ENCODE results near the gene MBLAC2. TPM values are rescaled to one million over a fixed set of nuclear protein-coding genes. Genes with fewer than 3 reads are reported as not detected.

MBLAC2 gene
- polyA plus RNA-seq, 1 donor from 2014 or later = 13.8 TPM

GRCh38 chr5:90479611-90480385, 5.2 kb upstream of the MBLAC2 start:
- no peaks in the 10 kb centered on the region for H3K9me2 ChIP-seq (ENCODE audit: insufficient read depth, low read length)
- no peak overlapping the region for H3K9ac ChIP-seq (ENCODE audit: low read length)
- TF ChIP-seq RAD21 (conservative IDR thresholded peaks at IDR 0.05) = no peak
- TF ChIP-seq EP300 (conservative IDR thresholded peaks at IDR 0.05; ENCODE audit: poor library complexity, severe bottlenecking) = no peak
- no peak for TF ChIP-seq MXI1 (conservative IDR thresholded peaks at IDR 0.05; ENCODE audit: poor library complexity, severe bottlenecking)
- no peak for TF ChIP-seq EZH2 (IDR thresholded peaks at IDR 0.05; ENCODE audit: borderline replicate concordance, insufficient read depth, low read length, poor library complexity, severe bottlenecking)
- TF ChIP-seq, protein P1, sequence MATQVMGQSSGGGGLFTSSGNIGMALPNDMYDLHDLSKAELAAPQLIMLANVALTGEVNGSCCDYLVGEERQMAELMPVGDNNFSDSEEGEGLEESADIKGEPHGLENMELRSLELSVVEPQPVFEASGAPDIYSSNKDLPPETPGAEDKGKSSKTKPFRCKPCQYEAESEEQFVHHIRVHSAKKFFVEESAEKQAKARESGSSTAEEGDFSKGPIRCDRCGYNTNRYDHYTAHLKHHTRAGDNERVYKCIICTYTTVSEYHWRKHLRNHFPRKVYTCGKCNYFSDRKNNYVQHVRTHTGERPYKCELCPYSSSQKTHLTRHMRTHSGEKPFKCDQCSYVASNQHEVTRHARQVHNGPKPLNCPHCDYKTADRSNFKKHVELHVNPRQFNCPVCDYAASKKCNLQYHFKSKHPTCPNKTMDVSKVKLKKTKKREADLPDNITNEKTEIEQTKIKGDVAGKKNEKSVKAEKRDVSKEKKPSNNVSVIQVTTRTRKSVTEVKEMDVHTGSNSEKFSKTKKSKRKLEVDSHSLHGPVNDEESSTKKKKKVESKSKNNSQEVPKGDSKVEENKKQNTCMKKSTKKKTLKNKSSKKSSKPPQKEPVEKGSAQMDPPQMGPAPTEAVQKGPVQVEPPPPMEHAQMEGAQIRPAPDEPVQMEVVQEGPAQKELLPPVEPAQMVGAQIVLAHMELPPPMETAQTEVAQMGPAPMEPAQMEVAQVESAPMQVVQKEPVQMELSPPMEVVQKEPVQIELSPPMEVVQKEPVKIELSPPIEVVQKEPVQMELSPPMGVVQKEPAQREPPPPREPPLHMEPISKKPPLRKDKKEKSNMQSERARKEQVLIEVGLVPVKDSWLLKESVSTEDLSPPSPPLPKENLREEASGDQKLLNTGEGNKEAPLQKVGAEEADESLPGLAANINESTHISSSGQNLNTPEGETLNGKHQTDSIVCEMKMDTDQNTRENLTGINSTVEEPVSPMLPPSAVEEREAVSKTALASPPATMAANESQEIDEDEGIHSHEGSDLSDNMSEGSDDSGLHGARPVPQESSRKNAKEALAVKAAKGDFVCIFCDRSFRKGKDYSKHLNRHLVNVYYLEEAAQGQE (IDR thresholded peaks at IDR 0.05; ENCODE audit: borderline replicate concordance) = no peak
- no peak for TF ChIP-seq TAF1 (IDR thresholded peaks at IDR 0.05; ENCODE audit: low read depth)
- no peak for TF ChIP-seq SMC3 (conservative IDR thresholded peaks at IDR 0.05; ENCODE audit: poor library complexity)
- no peak for TF ChIP-seq POLR2AphosphoS5 (IDR thresholded peaks at IDR 0.05)
- no peak for TF ChIP-seq CTCF (IDR thresholded peaks at IDR 0.05; ENCODE audit: poor library complexity, severe bottlenecking)
- no peaks in the 10 kb centered on the region for H3K79me2 ChIP-seq (replicated peaks; ENCODE audit: insufficient read depth, low read length)
- H3K27ac ChIP-seq (ENCODE audit: low read length) = no peak overlapping the region
- H4K20me1 ChIP-seq (ENCODE audit: insufficient read depth) = no peaks in the 10 kb centered on the region
- no peaks in the 10 kb centered on the region for H3F3A ChIP-seq (ENCODE audit: insufficient read depth, low read length, poor library complexity, severe bottlenecking)
- no peaks in the 10 kb centered on the region for H3K36me3 ChIP-seq (ENCODE audit: insufficient read depth, low read length)
- peaks cover 10% of the 10 kb centered on the region for H3K27me3 ChIP-seq (ENCODE audit: insufficient read depth, low read depth, low read length)
- no peaks in the 10 kb centered on the region for H3K9me3 ChIP-seq (ENCODE audit: low read length)
- H3K4me3 ChIP-seq (ENCODE audit: low read length) = no peak overlapping the region
- H2AFZ ChIP-seq (ENCODE audit: low read depth, low read length) = no peak overlapping the region
- no peak overlapping the region for H3K4me2 ChIP-seq (ENCODE audit: low read length)

DNA sequence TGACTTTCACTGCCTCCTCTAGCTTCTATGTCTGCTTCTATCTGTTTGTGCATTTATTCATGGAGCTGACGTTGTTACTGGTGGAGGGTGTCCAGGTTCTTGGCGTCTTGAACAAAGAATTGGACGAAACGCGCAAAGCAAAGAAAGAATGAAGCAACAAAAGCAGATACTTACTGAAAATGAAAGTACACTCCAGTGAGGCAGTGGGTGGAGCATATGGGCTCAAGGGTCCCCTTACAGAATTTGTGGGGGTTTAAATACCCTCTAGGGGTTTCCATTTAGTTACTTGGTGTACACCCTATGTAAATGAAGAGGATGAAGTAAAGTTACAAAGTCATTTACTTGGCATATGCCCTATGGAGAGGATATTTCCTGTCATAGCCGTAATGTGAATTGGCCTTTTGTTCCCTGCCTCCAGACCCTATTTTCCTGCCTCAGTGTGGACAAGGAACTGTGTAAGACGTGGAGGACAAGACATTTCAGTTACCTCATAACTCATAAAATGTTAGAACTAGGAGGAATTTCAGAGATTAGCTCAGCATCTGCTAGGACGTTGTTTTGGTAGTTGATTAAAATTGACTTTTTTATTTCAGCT, 3.1 kb upstream of the MBLAC2 start:
- H3K4me3 ChIP-seq (ENCODE audit: low read length) = no peak overlapping the region
- no peaks in the 10 kb centered on the region for H4K20me1 ChIP-seq (ENCODE audit: insufficient read depth)
- H3F3A ChIP-seq (ENCODE audit: insufficient read depth, low read length, poor library complexity, severe bottlenecking) = peaks cover 3% of the 10 kb centered on the region
- H3K36me3 ChIP-seq (ENCODE audit: insufficient read depth, low read length) = no peaks in the 10 kb centered on the region
- H3K4me2 ChIP-seq (ENCODE audit: low read length) = no peak overlapping the region
- H3K9me3 ChIP-seq (ENCODE audit: low read length) = no peaks in the 10 kb centered on the region
- peaks cover 4% of the 10 kb centered on the region for H3K79me2 ChIP-seq (replicated peaks; ENCODE audit: insufficient read depth, low read length)
- no peaks in the 10 kb centered on the region for H3K9me2 ChIP-seq (ENCODE audit: insufficient read depth, low read length)
- H3K27ac ChIP-seq (ENCODE audit: low read length) = no peak overlapping the region
- no peak overlapping the region for H2AFZ ChIP-seq (ENCODE audit: low read depth, low read length)
- TF ChIP-seq MXI1 (conservative IDR thresholded peaks at IDR 0.05; ENCODE audit: poor library complexity, severe bottlenecking) (no peak), EP300 (conservative IDR thresholded peaks at IDR 0.05; ENCODE audit: poor library complexity, severe bottlenecking) (no peak), SMC3 (conservative IDR thresholded peaks at IDR 0.05; ENCODE audit: poor library complexity) (no peak), RAD21 (conservative IDR thresholded peaks at IDR 0.05) (no peak), POLR2AphosphoS5 (IDR thresholded peaks at IDR 0.05) (no peak), EZH2 (IDR thresholded peaks at IDR 0.05; ENCODE audit: borderline replicate concordance, insufficient read depth, low read length, poor library complexity, severe bottlenecking) (no peak)
- TF ChIP-seq, protein P1 (IDR thresholded peaks at IDR 0.05; ENCODE audit: borderline replicate concordance) = no peak
- peaks cover 10% of the 10 kb centered on the region for H3K27me3 ChIP-seq (ENCODE audit: insufficient read depth, low read depth, low read length)
- H3K9ac ChIP-seq (ENCODE audit: low read length) = no peak overlapping the region

Data from neural cell (in vitro differentiated cells).